GM19452 (cell line): ENCODE data around the gene ILF2.

Source experiments
- ATAC-seq: cut with Tn5 transposase; IDR thresholded peaks from one replicate; pipeline ENCODE4 v1.9.1; 2021; ENCODE audit not compliant: unreplicated experiment

ILF2 gene

DNA sequence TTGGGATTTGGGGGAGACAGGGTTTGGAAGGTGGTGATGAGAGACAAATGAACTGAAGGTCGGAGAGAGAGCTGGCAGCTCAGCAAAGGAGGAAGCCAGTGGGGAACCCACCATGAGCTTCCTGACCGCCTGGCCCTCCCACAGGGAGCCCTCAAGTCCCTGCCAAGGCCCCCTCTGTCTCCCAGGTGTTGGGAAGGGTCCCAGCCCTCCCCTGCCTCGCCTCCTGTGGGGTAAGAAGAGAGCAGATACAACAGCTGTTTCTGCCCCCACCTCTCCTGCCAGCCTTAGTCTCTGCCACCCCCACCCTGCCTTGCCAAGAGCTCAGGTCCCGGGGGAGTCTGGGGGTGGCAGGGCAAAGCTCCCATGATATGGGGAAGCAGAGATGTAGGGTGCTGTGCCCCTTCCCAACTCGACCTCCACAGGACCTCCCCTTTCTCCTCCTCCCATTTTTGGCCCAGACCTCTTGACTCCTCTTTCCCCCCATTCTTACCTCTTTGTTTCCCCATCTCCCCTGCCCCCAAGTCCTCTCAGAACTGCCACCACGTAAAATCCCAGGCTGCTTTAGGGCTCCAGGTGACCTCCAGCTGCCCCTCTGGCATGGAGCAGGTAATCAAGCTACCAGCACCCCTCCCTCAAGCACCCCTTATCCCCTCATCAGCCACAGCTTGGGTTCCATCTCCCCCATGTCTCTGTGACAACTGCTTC is 42.0 kb downstream of the ILF2 start:
- ATAC-seq = no peak

DNA sequence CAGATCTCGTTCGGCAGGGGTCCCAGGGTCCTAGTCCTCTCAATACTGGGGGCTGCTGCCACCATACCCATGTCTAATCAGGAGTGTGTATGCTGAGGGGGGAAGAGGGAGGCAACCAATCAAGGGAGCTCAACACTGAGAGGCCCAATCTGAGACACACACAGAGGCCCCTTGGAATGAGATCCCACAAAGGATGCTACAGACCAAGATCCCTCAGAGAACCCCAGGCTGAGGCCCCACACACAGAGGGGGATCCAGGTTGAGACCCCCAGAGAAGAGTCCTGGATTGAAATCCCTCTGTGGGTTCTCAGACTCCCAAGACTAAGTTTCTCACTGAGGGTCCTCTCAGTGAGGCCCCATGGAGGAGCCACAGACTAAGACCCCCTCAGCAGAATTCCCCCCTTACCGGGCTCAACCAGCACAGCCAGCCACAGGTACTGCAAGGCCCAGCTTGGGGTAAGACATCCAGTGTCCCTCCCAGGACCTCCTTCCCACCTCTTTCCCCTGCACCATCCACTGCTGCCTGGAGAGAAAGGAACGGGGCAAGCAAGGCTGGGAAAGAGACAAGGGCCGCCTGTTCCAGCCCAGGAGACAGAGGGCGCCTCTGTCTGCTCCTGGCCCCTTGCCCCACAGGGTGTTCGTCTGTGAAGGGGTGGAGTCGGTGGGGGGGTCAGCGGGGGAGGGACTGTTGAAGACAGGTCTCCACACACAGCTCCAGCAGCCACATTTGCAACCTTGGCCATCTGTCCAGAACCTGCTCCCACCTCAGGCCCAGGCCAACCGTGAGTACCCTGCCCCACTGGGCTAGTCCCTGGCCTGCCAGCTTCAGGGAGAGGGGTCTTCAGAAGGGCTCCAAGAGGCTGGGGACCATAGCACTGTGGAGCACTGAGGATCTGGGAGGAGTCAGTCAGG is 42.8 kb downstream of the ILF2 start, which contains the start of gene S100A1:
Gene S100A1 (plus strand): TSS at position 720 of the 912 bp plus-strand sequence. CDS start 2,088 bp downstream, outside the sequence.
- no peak for ATAC-seq

- no peak for ATAC-seq
These were observed 43.7 kb downstream of the ILF2 start, which contains the start of gene S100A13 for GRCh38 chr1:153626904-153627714. S100A13 (minus strand) TSS chr1:153627505; CDS start chr1:153626472, 1,033 bp downstream.

DNA sequence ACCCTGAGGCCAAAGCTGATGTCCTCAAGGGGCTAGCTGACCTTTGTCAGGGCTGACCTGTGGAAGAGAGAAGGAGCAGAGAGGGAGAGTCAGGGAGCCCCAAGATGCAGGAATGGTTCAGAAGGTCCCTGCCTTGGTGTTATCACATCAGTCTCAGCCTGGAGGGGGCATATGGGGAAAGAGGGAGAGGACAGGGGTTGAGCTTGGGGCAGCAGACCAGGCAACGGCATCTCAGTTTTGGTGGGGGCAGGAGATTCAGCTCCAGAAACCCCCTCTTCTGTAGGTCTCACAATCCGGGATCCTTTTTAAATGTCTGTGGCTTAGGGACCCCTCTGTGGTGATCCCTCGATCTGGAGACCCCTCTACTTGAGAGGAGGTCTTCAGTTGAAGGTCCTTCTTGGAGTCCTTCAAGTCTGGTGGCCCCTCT is 44.3 kb downstream of the ILF2 start:
- ATAC-seq = no peak

DNA sequence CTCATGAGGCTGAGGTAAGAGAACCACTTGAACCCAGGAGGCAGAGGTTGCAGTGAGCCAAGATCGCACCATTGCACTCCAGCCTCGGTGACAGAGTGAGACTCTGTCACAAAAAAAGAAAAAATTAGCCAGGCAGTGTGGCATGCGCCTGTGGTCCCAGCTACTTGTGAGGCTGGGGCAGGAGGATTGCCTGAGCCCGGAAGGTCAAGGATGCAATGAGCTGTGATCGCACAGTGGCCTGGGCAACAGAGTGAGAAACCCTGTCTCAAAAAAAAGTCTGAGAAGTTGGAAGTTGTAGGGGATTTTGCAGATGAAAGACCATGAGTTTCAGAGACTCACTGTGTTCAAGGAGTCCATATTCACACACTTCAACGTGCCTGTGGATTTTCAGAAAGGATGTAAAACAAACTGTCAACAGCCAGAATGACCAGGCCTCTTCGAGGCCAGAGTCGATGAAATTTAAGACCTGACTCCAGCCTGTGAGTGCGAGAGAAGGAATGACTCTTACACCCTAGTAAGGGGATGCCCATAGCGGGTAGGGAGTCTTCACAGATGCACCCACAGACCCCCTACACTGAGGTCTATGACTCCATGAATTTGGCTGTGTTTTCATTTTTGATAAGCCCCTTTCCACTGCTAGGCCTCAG is 45.7 kb downstream of the ILF2 start:
- ATAC-seq = no peak

DNA sequence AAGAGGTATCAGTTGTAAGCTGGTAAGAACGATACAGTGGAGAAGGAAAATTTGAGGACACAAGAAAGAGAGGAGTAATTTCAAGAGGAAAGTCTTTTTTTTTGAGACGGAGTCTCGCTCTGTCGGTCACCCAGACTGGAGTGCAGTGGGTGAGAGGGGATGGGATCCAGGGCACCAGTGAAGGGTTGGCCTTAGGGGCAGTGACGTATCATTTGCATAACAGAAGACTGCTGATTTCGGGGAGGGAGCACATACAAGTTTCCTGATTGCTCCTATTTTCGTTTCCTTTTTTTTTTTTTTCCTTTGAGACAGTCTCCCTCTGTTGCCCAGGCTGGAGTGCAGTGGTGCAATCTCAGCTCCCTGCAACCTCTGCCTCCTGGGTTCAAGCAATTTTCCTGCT is 47.7 kb downstream of the ILF2 start:
- no peak for ATAC-seq

DNA sequence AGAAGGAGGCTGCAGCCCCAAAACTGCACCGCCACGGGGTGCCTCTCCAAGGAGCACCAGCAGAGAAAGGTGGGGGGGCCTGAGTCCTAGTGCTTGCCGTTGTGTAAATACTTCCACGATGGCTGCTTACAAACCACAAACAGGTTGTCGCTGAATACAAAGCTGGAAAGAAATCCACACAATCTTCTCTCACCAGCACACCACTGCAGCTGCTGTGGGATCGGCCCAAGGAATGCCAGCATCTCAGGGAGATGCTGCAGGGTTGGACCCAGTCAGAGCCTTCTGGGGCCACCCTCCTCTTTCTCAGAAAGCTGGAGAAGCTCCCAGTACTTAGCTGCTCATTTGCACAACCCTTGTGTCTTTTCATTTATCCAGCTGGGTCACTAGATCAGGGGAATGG is 51.6 kb downstream of the ILF2 start:
- ATAC-seq = no peak

DNA sequence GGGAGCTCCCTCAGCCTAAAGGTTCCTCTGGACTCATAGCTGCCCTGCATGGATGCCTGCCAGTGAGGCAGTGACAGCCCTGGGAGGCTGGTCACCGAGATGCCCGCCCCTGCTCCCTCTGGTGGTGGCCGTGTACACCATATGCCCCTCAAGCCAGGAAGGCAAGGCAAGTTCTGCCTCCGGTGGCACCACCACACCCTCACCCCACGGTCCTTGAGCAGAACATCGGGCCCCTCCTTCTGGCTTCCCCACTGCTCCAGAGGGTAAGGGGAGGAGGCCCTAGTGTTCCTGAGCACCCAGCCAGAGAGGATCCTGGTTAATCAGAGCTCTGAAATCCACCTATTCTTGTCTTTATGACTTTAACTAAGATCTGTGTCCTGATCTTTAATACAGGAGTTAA is 53.1 kb downstream of the ILF2 start:
- ATAC-seq = peak; percentile 75

GRCh38 chr1:153616917-153617311 is 53.9 kb downstream of the ILF2 start:
- no peak for ATAC-seq

GRCh38 chr1:153616144-153616916 is 54.5 kb downstream of the ILF2 start, which contains the start of gene S100A14:
S100A14 (minus strand) TSS chr1:153616325; CDS start chr1:153615858, 467 bp downstream.
- ATAC-seq = no peak

DNA sequence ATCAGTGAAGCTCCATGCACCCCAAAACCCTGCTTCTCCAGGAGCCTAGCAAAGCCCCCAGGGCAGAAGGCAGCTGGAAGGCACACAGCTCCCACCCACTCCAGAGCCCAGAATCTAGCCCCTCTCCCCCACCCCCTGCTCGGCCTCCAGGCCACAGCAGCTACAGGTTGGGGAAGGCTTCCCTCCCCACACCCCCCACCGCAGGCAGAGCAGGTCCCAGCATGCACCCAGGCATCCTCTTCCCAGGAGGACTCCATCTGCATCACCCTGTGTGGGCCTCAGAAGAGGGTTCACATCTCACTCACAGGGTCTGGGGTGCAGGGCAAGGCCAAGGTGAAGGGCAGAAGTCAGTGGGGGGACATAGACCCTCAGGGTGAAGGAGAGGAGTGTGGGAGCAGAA is 55.4 kb downstream of the ILF2 start:
- ATAC-seq = no peak

DNA sequence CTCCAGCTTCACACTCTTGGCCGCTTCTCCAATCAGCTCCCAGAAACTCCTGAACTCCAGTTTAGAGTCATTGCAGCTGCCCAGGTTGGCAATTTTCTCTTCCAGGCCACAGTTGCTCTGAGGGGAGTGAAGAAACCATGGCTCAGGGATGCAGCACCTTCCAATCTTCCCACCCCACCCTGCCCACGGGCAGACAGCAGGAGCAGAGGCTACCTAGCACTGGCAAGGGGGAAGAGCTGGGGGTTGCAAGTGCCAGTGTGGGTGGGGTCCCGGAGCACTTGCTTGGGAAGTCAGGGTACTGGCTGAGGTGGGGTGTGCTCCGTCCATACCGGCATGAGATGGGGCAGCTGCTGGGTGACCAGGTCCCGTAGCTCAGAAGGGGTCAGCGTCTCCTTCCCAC is 55.9 kb downstream of the ILF2 start:
- ATAC-seq = no peak

- no peak for ATAC-seq
These were observed 56.4 kb downstream of the ILF2 start for GRCh38 chr1:153614189-153614900.

- no peak for ATAC-seq
These were observed 57.4 kb downstream of the ILF2 start for GRCh38 chr1:153613406-153613805.

DNA sequence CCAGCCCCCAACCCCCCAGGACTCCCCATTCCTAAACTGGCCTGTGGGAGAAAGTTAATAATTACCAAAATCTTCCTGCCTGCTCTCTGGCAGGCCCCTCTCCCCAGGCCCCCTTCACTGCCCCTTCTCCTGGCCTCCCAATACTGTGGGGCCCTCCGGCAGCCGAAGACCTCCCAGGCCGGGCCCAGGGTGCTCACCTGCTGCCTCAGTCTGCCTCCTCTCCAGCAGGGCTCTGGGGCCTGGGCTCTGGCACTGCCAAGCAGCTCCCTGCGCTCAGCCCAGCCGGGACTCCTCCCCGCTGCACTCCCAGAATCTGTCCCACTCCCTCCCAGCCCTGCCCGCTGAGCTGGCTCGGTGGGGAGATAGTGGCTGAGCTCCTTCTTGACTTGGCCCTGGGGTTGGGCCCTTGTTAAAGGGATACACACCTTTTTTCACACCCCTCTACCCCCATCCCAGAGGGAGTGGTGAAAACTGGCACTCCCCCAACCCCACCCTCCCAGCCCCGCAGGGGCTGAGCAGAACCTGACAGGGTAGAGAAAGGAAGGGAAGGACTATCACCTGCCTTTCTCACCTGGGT is 58.0 kb downstream of the ILF2 start, which contains the start of gene S100A16:
Gene S100A16 (minus strand): TSS at position 383 of the 577 bp plus-strand sequence. CDS start 4,986 bp downstream, outside the sequence.
- no peak for ATAC-seq

GRCh38 chr1:153612111-153612754 is 58.6 kb downstream of the ILF2 start:
- no peak for ATAC-seq
